ENCODE data around the gene BCL11B.
A peak's percentile ranks its signal among the peaks of the same experiment; 100 is the strongest.
"Not testable (repeated sequence)": the region's sequence is repeated elsewhere in the genome, so short reads cannot be mapped to it uniquely, and the experiment has no call there.

The BCL11B gene

GRCh38 chr14:99239661-99240092 is 32.3 kb downstream of the BCL11B start:
- no peak for DNase-seq (ENCODE audit: low spot score)

GRCh38 chr14:99238216-99238615 is 33.8 kb downstream of the BCL11B start:
- DNase-seq (ENCODE audit: low spot score): no peak

GRCh38 chr14:99237288-99237687 is 34.7 kb downstream of the BCL11B start:
- no peak for DNase-seq (ENCODE audit: low spot score)

GRCh38 chr14:99236386-99237138 is 35.4 kb downstream of the BCL11B start:
- no peak for DNase-seq (ENCODE audit: low spot score)

- DNase-seq (ENCODE audit: low spot score): no peak
Observed at GRCh38 chr14:99235582-99236320, 36.2 kb downstream of the BCL11B start.

- peak; percentile 63 for DNase-seq (ENCODE audit: low spot score)
Observed at GRCh38 chr14:99234961-99235571, 36.9 kb downstream of the BCL11B start.

- DNase-seq (ENCODE audit: low spot score): no peak
Observed at GRCh38 chr14:99234355-99234754, 37.6 kb downstream of the BCL11B start.

GRCh38 chr14:99233222-99234035 is 38.6 kb downstream of the BCL11B start:
- no peak for DNase-seq (ENCODE audit: low spot score)

GRCh38 chr14:99232714-99233214 is 39.2 kb downstream of the BCL11B start:
- DNase-seq (ENCODE audit: low spot score): no peak

- DNase-seq (ENCODE audit: low spot score): peak; percentile 73
Observed at GRCh38 chr14:99231850-99232713, 39.9 kb downstream of the BCL11B start.

- no peak for DNase-seq (ENCODE audit: low spot score)
Observed at GRCh38 chr14:99231161-99231849, 40.7 kb downstream of the BCL11B start.

GRCh38 chr14:99230208-99231151 is 41.5 kb downstream of the BCL11B start:
- peak; percentile 55 for DNase-seq (ENCODE audit: low spot score)

- no peak for DNase-seq (ENCODE audit: low spot score)
Observed at GRCh38 chr14:99229654-99230207, 42.3 kb downstream of the BCL11B start.

- not testable (repeated sequence) for DNase-seq (ENCODE audit: low spot score)
Observed at GRCh38 chr14:99228760-99229159, 43.2 kb downstream of the BCL11B start.

- DNase-seq (ENCODE audit: low spot score): no peak
Observed at GRCh38 chr14:99226687-99227086, 45.3 kb downstream of the BCL11B start.

- no peak for DNase-seq (ENCODE audit: low spot score)
Observed at GRCh38 chr14:99225436-99226203, 46.4 kb downstream of the BCL11B start.

- no peak for DNase-seq (ENCODE audit: low spot score)
Observed at GRCh38 chr14:99224948-99225347, 47.0 kb downstream of the BCL11B start.

Measured in iPS-NIHi11 (cell line).